ENCODE data around the gene ERFL. TPM values are rescaled to one million over a fixed set of nuclear protein-coding genes. Genes with fewer than 3 reads are reported as not detected.

The ERFL gene
- total RNA-seq, 2 donors from 2014 or later: 0.28 to 0.41 TPM

DNA sequence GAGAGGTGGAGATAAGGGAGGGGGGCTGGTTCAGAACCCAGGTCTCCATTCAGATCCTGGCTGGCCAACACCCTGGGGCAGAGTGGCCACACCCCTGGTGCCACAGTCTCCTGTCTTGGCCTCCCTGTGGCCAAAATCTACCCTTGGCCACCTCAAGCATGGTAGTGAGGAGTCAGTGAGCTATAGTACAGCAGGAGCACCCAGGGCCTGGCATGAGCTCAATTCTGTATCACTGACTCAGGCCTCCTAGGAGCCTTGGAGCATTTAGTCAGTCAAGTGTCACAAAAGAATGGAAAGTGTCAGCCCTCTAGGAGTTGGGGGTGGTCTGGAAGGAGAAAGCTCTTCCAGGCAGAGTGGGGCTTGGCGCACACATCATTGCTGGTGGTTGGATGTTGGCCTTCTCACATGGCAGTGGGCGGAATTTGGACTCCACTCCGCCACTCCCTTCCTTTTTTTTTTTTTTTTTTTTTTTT, 57.8 kb downstream of the ERFL start:
- Histone ChIP-seq H3K4me3 (no peak overlapping the region), H3K27me3 (replicated peaks; ENCODE audit: insufficient read depth) (no peaks in the 10 kb centered on the region), H3K4me1 (ENCODE audit: control insufficient read depth in 1 of 2, low read depth in 2 of 2) (no peaks in the 10 kb centered on the region), H3K36me3 (peaks cover 34% of the 10 kb centered on the region), H3K9me3 (no peaks in the 10 kb centered on the region), H3K27ac (no peak overlapping the region)
- ATAC-seq (ENCODE audit: insufficient number of reproducible peaks, low FRiP score, low read depth): no peak
- TF ChIP-seq, protein P1, sequence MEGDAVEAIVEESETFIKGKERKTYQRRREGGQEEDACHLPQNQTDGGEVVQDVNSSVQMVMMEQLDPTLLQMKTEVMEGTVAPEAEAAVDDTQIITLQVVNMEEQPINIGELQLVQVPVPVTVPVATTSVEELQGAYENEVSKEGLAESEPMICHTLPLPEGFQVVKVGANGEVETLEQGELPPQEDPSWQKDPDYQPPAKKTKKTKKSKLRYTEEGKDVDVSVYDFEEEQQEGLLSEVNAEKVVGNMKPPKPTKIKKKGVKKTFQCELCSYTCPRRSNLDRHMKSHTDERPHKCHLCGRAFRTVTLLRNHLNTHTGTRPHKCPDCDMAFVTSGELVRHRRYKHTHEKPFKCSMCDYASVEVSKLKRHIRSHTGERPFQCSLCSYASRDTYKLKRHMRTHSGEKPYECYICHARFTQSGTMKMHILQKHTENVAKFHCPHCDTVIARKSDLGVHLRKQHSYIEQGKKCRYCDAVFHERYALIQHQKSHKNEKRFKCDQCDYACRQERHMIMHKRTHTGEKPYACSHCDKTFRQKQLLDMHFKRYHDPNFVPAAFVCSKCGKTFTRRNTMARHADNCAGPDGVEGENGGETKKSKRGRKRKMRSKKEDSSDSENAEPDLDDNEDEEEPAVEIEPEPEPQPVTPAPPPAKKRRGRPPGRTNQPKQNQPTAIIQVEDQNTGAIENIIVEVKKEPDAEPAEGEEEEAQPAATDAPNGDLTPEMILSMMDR (IDR thresholded peaks at IDR 0.05): no peak
- DNase-seq (ENCODE audit: low spot score): no peak

DNA sequence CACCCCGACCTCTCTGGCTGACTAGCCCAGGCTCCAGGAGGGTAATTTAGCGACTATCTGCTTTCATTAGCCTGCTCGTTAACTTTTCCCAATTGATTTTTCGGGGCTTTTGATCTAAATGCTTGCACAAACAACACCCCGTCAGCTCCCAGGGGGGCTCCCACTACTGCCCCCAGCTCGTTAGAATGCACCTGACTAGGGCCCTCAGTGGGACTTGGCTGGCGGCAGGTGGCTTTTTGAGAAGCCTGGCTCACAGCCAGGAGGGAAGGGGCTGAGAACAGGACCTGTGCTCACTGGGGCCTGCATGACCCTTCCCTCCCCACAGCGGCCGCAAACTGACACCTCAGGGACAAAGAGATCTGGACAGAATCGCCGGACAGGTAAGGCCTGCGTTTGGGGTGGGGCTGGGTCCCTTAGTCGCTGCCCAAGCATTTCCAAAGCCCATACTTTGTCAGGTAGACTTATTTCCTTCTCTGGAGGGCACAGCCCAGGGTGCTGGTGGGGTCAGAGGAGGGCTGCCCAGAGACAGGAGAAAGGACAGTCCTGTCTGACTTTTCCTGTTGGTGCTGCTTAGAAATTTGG, 58.8 kb downstream of the ERFL start:
- H3K4me1 ChIP-seq (ENCODE audit: control insufficient read depth in 1 of 2, low read depth in 2 of 2): no peaks in the 10 kb centered on the region
- H3K4me3 ChIP-seq: no peak overlapping the region
- ATAC-seq (ENCODE audit: insufficient number of reproducible peaks, low FRiP score, low read depth) (no peak), DNase-seq (ENCODE audit: low spot score) (no peak)
- no peak overlapping the region for H3K27ac ChIP-seq
- no peaks in the 10 kb centered on the region for H3K9me3 ChIP-seq
- TF ChIP-seq, protein P1 (IDR thresholded peaks at IDR 0.05): no peak
- no peaks in the 10 kb centered on the region for H3K27me3 ChIP-seq (replicated peaks; ENCODE audit: insufficient read depth)
- H3K36me3 ChIP-seq: peaks cover 43% of the 10 kb centered on the region

DNA sequence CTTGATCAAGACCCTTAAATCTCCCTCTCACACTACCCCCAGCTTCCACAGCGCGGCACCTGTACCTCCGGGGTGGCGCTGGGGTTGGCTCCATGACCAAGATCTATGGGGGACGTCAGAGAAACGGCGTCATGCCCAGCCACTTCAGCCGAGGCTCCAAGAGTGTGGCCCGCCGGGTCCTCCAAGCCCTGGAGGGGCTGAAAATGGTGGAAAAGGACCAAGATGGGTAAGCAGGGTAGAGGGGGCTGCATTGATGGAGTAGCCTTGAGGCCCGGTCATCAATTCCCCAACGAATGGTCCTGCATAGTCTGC, 59.3 kb downstream of the ERFL start:
- H3K4me3 ChIP-seq: no peak overlapping the region
- ATAC-seq (ENCODE audit: insufficient number of reproducible peaks, low FRiP score, low read depth) (no peak), DNase-seq (ENCODE audit: low spot score) (no peak)
- H3K36me3 ChIP-seq: peaks cover 48% of the 10 kb centered on the region
- H3K4me1 ChIP-seq (ENCODE audit: control insufficient read depth in 1 of 2, low read depth in 2 of 2): peaks cover 0 to 2% of the 10 kb centered on the region in 2 donors
- H3K9me3 ChIP-seq: no peaks in the 10 kb centered on the region
- no peaks in the 10 kb centered on the region for H3K27me3 ChIP-seq (replicated peaks; ENCODE audit: insufficient read depth)
- TF ChIP-seq, protein P1 (IDR thresholded peaks at IDR 0.05): no peak
- no peak overlapping the region for H3K27ac ChIP-seq

DNA sequence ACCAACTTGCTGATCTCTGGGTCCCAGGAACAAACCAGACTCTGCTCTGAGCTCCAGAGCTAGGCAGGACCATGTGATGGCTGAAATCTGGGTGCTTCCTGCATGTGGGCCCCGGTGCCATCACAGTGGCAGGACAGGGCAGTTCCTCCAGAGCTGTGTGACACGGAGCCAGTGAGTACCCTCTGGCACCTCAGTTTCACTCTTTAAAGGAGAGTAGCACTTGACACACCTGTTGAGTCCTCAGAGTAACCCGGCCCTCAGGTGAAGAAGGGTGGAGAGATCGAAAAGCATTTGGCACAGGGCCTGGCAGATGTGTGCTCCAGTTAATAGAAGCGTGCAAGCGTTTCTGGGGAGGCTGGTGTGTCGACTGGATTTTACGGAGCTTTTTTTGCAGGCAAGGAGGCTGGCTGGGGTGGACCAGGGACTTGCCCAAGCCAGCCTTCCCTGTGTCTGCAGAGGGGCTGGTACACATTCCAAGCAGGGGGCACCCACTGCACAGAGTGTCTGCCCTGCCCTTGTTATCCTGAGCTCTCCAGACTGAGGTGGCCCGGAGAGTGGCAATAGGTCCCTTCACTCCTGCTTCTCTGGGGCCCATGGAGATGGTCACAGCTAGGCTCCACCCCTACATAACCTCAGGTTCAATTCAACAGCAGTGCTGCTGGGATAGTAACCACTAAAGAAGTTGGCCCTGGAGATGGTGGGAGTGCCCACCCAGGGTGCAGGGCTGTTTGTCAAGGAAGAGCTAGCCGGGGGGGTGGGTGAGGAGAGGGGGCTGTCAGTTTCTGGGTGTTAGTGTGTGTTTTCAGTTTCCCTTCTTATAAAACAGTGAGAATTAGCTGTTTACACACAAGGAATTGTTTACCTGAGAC, 59.9 kb downstream of the ERFL start:
- Histone ChIP-seq H3K36me3 (peaks cover 51% of the 10 kb centered on the region), H3K27ac (no peak overlapping the region), H3K4me1 (ENCODE audit: control insufficient read depth in 1 of 2, low read depth in 2 of 2) (peaks cover 2% of the 10 kb centered on the region in 2 donors), H3K27me3 (replicated peaks; ENCODE audit: insufficient read depth) (no peaks in the 10 kb centered on the region), H3K4me3 (no peak overlapping the region), H3K9me3 (no peaks in the 10 kb centered on the region)
- DNase-seq (ENCODE audit: low spot score): no peak
- no peak for ATAC-seq (ENCODE audit: insufficient number of reproducible peaks, low FRiP score, low read depth)
- TF ChIP-seq, protein P1 (IDR thresholded peaks at IDR 0.05): no peak

DNA sequence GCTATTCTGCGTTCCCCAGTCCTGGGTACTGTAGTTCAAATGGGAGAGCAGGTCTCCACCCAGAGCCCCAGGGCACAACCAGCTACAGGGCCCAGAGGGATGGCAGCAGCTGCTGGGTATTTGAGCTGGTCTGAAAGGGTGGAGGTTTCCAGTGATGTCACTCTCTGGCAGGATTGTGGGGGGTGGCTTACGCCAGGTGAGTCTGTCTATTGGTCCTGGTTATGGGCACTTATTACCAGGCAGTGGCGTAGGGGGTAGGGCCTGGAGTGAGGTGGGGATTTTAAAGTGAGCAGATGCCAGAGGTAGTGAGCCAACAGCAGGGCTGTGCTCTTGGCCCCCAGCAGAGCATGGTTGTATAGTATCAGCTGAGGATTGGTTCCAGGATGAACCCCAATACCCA, 62.0 kb downstream of the ERFL start:
- DNase-seq (ENCODE audit: low spot score): no peak
- TF ChIP-seq, protein P1 (IDR thresholded peaks at IDR 0.05): no peak
- H3K4me1 ChIP-seq (ENCODE audit: control insufficient read depth in 1 of 2, low read depth in 2 of 2): peaks cover 13 to 23% of the 10 kb centered on the region in 2 donors

More for the DNA sequence above, 62.0 kb downstream of the ERFL start:
- Histone ChIP-seq H3K27me3 (replicated peaks; ENCODE audit: insufficient read depth) (no peaks in the 10 kb centered on the region), H3K36me3 (peaks cover 61% of the 10 kb centered on the region), H3K4me3 (no peak overlapping the region), H3K27ac (no peak overlapping the region), H3K9me3 (no peaks in the 10 kb centered on the region)
- ATAC-seq (ENCODE audit: insufficient number of reproducible peaks, low FRiP score, low read depth): no peak
